ENCODE measurements around the gene FAM177A1. TPM values are rescaled to one million over a fixed set of nuclear protein-coding genes. Genes with fewer than 3 reads are reported as not detected.
A peak's percentile ranks its signal among the peaks of the same experiment; 100 is the strongest.
"Not testable (repeated sequence)": the region's sequence is repeated elsewhere in the genome, so short reads cannot be mapped to it uniquely, and the experiment has no call there.

FAM177A1 gene
- total RNA-seq, 1 donor from 2014 or later: 37.7 TPM

DNA sequence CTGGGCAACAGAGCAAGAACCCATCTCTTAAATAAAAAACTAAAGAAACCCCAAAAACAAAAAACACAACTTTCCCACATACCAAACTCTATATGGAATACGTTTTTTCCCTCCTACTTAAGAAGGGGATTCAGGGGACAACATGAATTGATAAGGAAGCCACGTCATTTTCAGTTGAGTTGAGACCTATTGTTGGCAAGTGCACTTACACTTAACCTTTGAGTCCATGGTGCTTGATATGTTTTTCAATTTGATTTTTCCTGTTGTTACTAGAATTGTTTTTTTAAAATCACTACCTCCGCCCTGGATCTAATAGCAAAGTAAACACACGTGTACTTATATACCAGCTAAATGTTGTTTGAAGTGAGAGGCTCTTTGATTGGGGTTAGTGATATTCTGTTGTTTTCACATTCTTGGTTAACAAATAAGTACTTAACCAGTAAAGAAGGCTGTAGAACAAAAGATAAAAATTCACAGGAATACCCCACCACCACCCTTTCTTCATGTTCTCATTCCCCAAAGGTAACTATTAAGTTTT is 2.0 kb downstream of the FAM177A1 start:
- Mint-ChIP-seq H3K27me3 (no peaks in the 10 kb centered on the region), H3K4me3 (peak overlapping the region; percentile 98), H3K4me1 (ENCODE audit: unreplicated experiment) (peaks cover 7% of the 10 kb centered on the region), H3K9me3 (no peaks in the 10 kb centered on the region), H3K27ac (peak overlapping the region; percentile 68), H3K36me3 (peaks cover 2% of the 10 kb centered on the region)
- DNase-seq (ENCODE audit: extremely low spot score, unreplicated experiment): no peak
- TF ChIP-seq, protein P1, sequence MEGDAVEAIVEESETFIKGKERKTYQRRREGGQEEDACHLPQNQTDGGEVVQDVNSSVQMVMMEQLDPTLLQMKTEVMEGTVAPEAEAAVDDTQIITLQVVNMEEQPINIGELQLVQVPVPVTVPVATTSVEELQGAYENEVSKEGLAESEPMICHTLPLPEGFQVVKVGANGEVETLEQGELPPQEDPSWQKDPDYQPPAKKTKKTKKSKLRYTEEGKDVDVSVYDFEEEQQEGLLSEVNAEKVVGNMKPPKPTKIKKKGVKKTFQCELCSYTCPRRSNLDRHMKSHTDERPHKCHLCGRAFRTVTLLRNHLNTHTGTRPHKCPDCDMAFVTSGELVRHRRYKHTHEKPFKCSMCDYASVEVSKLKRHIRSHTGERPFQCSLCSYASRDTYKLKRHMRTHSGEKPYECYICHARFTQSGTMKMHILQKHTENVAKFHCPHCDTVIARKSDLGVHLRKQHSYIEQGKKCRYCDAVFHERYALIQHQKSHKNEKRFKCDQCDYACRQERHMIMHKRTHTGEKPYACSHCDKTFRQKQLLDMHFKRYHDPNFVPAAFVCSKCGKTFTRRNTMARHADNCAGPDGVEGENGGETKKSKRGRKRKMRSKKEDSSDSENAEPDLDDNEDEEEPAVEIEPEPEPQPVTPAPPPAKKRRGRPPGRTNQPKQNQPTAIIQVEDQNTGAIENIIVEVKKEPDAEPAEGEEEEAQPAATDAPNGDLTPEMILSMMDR (conservative IDR thresholded peaks at IDR 0.05): no peak

DNA sequence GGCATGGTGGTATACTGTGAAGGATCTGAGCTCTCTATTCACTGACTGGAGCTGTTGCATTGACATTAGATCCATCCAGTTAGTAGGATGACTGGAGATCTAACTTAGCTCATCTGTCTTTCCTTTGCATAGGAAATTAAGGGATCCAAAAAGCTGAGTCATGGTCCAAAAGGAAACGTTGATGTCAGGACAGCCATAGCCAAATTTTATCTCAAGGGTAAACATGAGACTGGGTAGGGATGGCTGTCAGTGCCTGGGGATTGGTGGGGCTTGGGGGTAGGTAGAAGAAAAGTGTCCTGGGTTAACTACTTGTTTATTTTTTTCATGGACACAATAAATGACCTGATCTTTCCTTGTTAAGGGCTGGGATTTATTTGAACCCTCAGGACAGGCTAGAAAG is 4.6 kb downstream of the FAM177A1 start:
- no peaks in the 10 kb centered on the region for H3K9me3 Mint-ChIP-seq
- DNase-seq (ENCODE audit: extremely low spot score, unreplicated experiment): no peak
- peaks cover 6% of the 10 kb centered on the region for H3K36me3 Mint-ChIP-seq
- peaks cover 3% of the 10 kb centered on the region for H3K4me1 Mint-ChIP-seq (ENCODE audit: unreplicated experiment)
- H3K27ac Mint-ChIP-seq: no peak overlapping the region
- TF ChIP-seq, protein P1 (conservative IDR thresholded peaks at IDR 0.05): no peak
- H3K4me3 Mint-ChIP-seq: no peak overlapping the region
- no peaks in the 10 kb centered on the region for H3K27me3 Mint-ChIP-seq

DNA sequence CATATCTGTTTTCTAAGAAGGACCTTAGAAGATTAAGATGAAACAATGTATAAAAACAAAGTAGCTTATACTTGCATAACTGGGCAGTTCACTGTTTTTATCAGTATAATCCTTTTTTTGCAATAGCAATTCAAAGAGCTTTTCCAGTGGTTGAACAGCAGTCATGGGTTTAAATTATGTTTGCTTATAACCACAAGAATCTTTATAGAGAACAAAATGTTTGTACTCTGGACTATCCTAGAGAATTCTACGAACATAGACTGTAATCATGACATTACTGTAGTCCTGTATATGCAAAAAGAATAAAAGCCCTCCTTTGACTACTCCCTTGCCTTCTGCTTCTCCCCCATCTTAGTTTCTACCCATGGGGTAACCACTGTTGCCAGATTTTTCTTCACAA is 5.7 kb downstream of the FAM177A1 start:
- H3K4me1 Mint-ChIP-seq (ENCODE audit: unreplicated experiment): no peaks in the 10 kb centered on the region

DNA sequence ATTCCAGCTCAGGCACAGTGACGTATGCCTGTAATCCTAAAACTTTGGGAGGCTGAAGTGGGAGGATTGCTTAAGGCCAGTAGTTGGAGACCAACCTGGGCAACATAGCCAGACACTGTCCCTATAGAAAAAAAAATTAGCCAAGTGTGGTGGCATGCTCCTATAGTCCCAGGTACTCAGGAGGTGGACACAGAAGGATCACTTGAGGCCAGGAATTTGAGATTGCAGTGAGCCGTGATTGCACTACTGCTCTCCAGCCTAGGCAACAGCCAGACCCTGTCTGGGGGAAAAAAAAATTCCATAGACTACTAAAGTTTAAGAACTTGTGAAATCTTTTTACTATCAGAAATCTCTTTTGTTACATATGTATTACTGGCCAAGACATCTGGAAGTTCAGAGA is 6.6 kb downstream of the FAM177A1 start:
- H3K36me3 Mint-ChIP-seq: peaks cover 9% of the 10 kb centered on the region
- no peak overlapping the region for H3K4me3 Mint-ChIP-seq
- H3K27ac Mint-ChIP-seq: no peak overlapping the region
- H3K9me3 Mint-ChIP-seq: no peaks in the 10 kb centered on the region
- TF ChIP-seq, protein P1 (conservative IDR thresholded peaks at IDR 0.05): no peak
- no peak for DNase-seq (ENCODE audit: extremely low spot score, unreplicated experiment)
- no peaks in the 10 kb centered on the region for H3K27me3 Mint-ChIP-seq
- H3K4me1 Mint-ChIP-seq (ENCODE audit: unreplicated experiment): no peaks in the 10 kb centered on the region

More for the DNA sequence above, 5.7 kb downstream of the FAM177A1 start:
- no peaks in the 10 kb centered on the region for H3K9me3 Mint-ChIP-seq
- H3K4me3 Mint-ChIP-seq: no peak overlapping the region
- TF ChIP-seq, protein P1 (conservative IDR thresholded peaks at IDR 0.05): no peak
- H3K27me3 Mint-ChIP-seq: no peaks in the 10 kb centered on the region
- no peak for DNase-seq (ENCODE audit: extremely low spot score, unreplicated experiment)
- H3K36me3 Mint-ChIP-seq: peaks cover 8% of the 10 kb centered on the region
- H3K27ac Mint-ChIP-seq: peak overlapping the region; percentile 51

DNA sequence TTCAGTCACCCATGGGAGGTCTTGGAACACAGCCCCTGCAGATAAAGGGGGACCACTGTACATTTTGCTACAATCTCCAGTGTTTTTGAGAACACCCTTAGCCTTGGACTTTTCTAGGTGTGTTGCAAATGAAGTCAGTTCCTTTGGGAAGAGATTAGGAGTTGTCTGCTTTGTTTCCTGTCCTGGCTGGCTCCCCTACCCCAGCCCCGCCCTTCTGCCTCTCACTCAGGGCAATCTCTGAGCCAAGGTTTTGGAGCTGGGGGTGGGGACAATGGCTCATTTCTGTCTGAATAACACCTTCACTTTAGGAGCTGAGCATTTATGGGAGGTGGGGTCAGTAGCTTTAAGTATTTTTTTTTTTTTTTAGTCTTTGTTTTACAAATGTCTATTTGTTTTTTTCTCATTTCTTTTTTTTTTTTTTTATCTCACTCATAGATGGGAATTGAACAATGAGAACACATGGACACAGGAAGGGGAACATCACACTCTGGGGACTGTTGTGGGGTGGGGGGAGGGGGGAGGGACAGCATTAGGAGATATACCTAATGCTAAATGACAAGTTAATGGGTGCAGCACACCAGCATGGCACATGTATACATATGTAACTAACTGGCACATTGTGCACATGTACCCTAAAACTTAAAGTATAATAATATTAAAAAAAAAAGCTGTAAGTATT is 15.2 kb downstream of the FAM177A1 start:
- not testable (repeated sequence) for H3K27me3 Mint-ChIP-seq; H3K27ac Mint-ChIP-seq; DNase-seq (ENCODE audit: extremely low spot score, unreplicated experiment); H3K9me3 Mint-ChIP-seq; H3K36me3 Mint-ChIP-seq; H3K4me1 Mint-ChIP-seq (ENCODE audit: unreplicated experiment); H3K4me3 Mint-ChIP-seq

DNA sequence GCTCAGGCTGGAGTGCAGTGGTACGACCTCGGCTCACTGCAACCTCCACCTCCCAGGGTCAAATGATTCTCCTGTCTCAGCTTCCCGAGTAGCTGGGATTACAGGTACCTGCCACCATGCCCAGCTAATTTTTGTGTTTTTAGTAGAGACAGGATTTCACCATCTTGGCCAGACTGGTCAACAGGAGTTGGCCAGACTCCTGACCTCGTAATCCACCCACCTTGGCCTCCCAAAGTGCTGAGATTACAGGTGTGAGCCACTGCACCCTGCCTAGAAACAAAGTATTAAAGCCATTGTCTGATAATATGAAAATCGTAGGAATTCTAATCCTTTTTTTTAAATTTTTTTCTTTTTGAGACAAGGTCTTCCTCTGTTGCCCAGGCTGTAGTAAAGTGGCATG is 19.7 kb downstream of the FAM177A1 start:
- not testable (repeated sequence) for H3K4me1 Mint-ChIP-seq (ENCODE audit: unreplicated experiment); H3K27me3 Mint-ChIP-seq; H3K27ac Mint-ChIP-seq; H3K4me3 Mint-ChIP-seq; DNase-seq (ENCODE audit: extremely low spot score, unreplicated experiment); H3K9me3 Mint-ChIP-seq
- H3K36me3 Mint-ChIP-seq: peaks cover 20% of the 10 kb centered on the region

Data from type B pancreatic cell (in vitro differentiated cells).